ENCODE results near the gene EXTL2. TPM values are rescaled to one million over a fixed set of nuclear protein-coding genes. Genes with fewer than 3 reads are reported as not detected.
A peak's percentile ranks its signal among the peaks of the same experiment; 100 is the strongest.

Gene EXTL2
- total and polyA plus RNA-seq, 2 experiments from 2014 or later: 45.3 to 45.4 TPM

DNA sequence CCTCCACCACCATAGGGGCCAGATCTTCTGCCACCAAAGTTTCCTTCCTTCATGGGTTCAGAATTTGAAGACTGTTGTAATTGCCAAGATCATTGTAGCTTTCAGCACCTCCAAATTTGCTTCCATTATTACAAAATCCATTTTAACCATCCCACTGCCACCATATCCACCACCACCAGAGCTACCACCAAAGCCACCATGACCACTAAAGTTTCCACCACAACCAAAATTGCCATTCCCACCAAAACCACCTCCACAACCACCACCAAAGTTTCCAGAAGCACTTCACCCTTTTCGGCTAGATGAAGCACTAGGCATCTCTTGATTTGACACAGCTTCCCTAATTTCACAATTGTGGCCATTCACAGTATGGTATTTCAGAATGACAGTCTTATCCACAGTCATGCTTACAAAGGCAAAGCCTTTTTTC is 46.5 kb upstream of the EXTL2 start (continued):
- TF ChIP-seq, protein P1, sequence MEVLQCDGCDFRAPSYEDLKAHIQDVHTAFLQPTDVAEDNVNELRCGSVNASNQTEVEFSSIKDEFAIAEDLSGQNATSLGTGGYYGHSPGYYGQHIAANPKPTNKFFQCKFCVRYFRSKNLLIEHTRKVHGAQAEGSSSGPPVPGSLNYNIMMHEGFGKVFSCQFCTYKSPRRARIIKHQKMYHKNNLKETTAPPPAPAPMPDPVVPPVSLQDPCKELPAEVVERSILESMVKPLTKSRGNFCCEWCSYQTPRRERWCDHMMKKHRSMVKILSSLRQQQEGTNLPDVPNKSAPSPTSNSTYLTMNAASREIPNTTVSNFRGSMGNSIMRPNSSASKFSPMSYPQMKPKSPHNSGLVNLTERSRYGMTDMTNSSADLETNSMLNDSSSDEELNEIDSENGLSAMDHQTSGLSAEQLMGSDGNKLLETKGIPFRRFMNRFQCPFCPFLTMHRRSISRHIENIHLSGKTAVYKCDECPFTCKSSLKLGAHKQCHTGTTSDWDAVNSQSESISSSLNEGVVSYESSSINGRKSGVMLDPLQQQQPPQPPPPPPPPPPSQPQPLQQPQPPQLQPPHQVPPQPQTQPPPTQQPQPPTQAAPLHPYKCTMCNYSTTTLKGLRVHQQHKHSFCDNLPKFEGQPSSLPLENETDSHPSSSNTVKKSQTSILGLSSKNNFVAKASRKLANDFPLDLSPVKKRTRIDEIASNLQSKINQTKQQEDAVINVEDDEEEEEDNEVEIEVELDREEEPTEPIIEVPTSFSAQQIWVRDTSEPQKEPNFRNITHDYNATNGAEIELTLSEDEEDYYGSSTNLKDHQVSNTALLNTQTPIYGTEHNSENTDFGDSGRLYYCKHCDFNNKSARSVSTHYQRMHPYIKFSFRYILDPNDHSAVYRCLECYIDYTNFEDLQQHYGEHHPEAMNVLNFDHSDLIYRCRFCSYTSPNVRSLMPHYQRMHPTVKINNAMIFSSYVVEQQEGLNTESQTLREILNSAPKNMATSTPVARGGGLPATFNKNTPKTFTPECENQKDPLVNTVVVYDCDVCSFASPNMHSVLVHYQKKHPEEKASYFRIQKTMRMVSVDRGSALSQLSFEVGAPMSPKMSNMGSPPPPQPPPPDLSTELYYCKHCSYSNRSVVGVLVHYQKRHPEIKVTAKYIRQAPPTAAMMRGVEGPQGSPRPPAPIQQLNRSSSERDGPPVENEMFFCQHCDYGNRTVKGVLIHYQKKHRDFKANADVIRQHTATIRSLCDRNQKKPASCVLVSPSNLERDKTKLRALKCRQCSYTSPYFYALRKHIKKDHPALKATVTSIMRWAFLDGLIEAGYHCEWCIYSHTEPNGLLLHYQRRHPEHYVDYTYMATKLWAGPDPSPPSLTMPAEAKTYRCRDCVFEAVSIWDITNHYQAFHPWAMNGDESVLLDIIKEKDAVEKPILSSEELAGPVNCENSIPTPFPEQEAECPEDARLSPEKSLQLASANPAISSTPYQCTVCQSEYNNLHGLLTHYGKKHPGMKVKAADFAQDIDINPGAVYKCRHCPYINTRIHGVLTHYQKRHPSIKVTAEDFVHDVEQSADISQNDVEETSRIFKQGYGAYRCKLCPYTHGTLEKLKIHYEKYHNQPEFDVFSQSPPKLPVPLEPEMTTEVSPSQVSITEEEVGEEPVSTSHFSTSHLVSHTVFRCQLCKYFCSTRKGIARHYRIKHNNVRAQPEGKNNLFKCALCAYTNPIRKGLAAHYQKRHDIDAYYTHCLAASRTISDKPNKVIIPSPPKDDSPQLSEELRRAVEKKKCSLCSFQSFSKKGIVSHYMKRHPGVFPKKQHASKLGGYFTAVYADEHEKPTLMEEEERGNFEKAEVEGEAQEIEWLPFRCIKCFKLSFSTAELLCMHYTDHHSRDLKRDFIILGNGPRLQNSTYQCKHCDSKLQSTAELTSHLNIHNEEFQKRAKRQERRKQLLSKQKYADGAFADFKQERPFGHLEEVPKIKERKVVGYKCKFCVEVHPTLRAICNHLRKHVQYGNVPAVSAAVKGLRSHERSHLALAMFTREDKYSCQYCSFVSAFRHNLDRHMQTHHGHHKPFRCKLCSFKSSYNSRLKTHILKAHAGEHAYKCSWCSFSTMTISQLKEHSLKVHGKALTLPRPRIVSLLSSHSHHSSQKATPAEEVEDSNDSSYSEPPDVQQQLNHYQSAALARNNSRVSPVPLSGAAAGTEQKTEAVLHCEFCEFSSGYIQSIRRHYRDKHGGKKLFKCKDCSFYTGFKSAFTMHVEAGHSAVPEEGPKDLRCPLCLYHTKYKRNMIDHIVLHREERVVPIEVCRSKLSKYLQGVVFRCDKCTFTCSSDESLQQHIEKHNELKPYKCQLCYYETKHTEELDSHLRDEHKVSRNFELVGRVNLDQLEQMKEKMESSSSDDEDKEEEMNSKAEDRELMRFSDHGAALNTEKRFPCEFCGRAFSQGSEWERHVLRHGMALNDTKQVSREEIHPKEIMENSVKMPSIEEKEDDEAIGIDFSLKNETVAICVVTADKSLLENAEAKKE (CRISPR knock-in tag; IDR thresholded peaks at IDR 0.05): no peak
- TF ChIP-seq NANOG (IDR thresholded peaks at IDR 0.05; ENCODE audit: borderline replicate concordance) (no peak), JUNB (IDR thresholded peaks at IDR 0.05; ENCODE audit: unreplicated experiment) (no peak), STAT1 (IDR thresholded peaks at IDR 0.05; ENCODE audit: unreplicated experiment) (no peak), EZH2phosphoT487 (IDR thresholded peaks at IDR 0.05; ENCODE audit: unreplicated experiment) (no peak)

- no peaks in the 10 kb centered on the region for H3K9me2 ChIP-seq (ENCODE audit: insufficient read depth)
- no peak overlapping the region for H2AFZ ChIP-seq
- H3K9me3 Mint-ChIP-seq: no peaks in the 10 kb centered on the region; the same call in 2 of the 3 replicates
- H3F3A ChIP-seq (replicated peaks; ENCODE audit: low read depth): no peaks in the 10 kb centered on the region
- H3K4me3 ChIP-seq: no peak overlapping the region
- H3K4me3 Mint-ChIP-seq: no peak overlapping the region
- no peak overlapping the region for H3K27ac ChIP-seq (ENCODE audit: low read depth)
- no peaks in the 10 kb centered on the region for H3K79me2 ChIP-seq (replicated peaks; ENCODE audit: insufficient read depth)
- DNase-seq (ENCODE audit: low spot score): no peak
- no peaks in the 10 kb centered on the region for H3K4me1 ChIP-seq (ENCODE audit: insufficient read depth)
- H3K27me3 ChIP-seq (ENCODE audit: insufficient read depth): no peaks in the 10 kb centered on the region
- no peaks in the 10 kb centered on the region for H3K36me3 ChIP-seq (ENCODE audit: insufficient read depth)
- H4K20me1 ChIP-seq (replicated peaks; ENCODE audit: insufficient read depth): no peaks in the 10 kb centered on the region
- no peaks in the 10 kb centered on the region for H3K4me1 Mint-ChIP-seq
- peak overlapping the region; percentile 80; the same call in 1 of the 2 replicates for H3K27ac Mint-ChIP-seq
- no peak for ATAC-seq
- no peaks in the 10 kb centered on the region for H3K27me3 Mint-ChIP-seq (ENCODE audit: insufficient read depth, low read depth, poor library complexity)
- H3K36me3 Mint-ChIP-seq (ENCODE audit: low read depth): peaks cover 52% of the 10 kb centered on the region
- H3K4me2 ChIP-seq: no peak overlapping the region
- TF ChIP-seq CTCF (conservative IDR thresholded peaks at IDR 0.05; ENCODE audit: low read depth in 2 of 2): no peak
- TF ChIP-seq ZNF331 (CRISPR knock-in tag; IDR thresholded peaks at IDR 0.05; ENCODE audit: low read depth): no peak
- TF ChIP-seq EZH2phosphoT487 (IDR thresholded peaks at IDR 0.05; ENCODE audit: unreplicated experiment): no peak
- TF ChIP-seq, protein P2, sequence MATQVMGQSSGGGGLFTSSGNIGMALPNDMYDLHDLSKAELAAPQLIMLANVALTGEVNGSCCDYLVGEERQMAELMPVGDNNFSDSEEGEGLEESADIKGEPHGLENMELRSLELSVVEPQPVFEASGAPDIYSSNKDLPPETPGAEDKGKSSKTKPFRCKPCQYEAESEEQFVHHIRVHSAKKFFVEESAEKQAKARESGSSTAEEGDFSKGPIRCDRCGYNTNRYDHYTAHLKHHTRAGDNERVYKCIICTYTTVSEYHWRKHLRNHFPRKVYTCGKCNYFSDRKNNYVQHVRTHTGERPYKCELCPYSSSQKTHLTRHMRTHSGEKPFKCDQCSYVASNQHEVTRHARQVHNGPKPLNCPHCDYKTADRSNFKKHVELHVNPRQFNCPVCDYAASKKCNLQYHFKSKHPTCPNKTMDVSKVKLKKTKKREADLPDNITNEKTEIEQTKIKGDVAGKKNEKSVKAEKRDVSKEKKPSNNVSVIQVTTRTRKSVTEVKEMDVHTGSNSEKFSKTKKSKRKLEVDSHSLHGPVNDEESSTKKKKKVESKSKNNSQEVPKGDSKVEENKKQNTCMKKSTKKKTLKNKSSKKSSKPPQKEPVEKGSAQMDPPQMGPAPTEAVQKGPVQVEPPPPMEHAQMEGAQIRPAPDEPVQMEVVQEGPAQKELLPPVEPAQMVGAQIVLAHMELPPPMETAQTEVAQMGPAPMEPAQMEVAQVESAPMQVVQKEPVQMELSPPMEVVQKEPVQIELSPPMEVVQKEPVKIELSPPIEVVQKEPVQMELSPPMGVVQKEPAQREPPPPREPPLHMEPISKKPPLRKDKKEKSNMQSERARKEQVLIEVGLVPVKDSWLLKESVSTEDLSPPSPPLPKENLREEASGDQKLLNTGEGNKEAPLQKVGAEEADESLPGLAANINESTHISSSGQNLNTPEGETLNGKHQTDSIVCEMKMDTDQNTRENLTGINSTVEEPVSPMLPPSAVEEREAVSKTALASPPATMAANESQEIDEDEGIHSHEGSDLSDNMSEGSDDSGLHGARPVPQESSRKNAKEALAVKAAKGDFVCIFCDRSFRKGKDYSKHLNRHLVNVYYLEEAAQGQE (IDR thresholded peaks at IDR 0.05; ENCODE audit: unreplicated experiment): no peak
- TF ChIP-seq STAT1 (IDR thresholded peaks at IDR 0.05; ENCODE audit: unreplicated experiment): no peak
- TF ChIP-seq ZNF114 (CRISPR knock-in tag; IDR thresholded peaks at IDR 0.05): no peak
- TF ChIP-seq, protein P3, sequence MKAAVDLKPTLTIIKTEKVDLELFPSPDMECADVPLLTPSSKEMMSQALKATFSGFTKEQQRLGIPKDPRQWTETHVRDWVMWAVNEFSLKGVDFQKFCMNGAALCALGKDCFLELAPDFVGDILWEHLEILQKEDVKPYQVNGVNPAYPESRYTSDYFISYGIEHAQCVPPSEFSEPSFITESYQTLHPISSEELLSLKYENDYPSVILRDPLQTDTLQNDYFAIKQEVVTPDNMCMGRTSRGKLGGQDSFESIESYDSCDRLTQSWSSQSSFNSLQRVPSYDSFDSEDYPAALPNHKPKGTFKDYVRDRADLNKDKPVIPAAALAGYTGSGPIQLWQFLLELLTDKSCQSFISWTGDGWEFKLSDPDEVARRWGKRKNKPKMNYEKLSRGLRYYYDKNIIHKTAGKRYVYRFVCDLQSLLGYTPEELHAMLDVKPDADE (IDR thresholded peaks at IDR 0.05): no peak
- no peak for TF ChIP-seq POLR2AphosphoS5 (IDR thresholded peaks at IDR 0.05; ENCODE audit: low read depth)
- TF ChIP-seq CREB1 (CRISPR knock-in tag; IDR thresholded peaks at IDR 0.05; ENCODE audit: low read depth): no peak
- no peak for TF ChIP-seq NANOG (IDR thresholded peaks at IDR 0.05; ENCODE audit: borderline replicate concordance)
These were observed 41.7 kb upstream of the EXTL2 start for GRCh38 chr1:100936194-100936967.
